ENCODE data around the gene GPD2. TPM values are rescaled to one million over a fixed set of nuclear protein-coding genes. Genes with fewer than 3 reads are reported as not detected.

Gene GPD2
- total and polyA plus RNA-seq, 2 of the 8 experiments (the other 6 are each of a cell fraction or from before 2014, with no cell fraction given): 8.4 to 43.1 TPM

DNA sequence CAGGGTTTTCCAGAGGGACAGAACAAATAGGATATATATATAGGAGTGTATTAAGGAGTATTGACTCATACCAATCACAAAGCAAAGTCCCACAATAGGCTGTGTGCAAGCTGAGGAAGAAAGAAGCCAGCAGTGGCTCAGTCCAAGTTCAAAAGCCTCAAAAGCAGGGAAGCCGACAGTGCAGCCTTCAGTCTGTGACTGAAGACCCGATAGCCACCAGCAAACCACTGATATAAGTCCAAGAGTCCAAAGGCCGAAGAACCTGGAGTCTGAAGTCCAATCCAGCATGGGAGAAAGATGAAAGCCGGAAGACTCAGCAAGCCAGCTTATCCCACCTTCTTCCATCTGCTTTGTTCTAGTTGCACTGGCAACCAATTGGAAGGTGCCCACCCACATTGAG, 39.0 kb upstream of the GPD2 start (continued):
- TF ChIP-seq, protein P1, sequence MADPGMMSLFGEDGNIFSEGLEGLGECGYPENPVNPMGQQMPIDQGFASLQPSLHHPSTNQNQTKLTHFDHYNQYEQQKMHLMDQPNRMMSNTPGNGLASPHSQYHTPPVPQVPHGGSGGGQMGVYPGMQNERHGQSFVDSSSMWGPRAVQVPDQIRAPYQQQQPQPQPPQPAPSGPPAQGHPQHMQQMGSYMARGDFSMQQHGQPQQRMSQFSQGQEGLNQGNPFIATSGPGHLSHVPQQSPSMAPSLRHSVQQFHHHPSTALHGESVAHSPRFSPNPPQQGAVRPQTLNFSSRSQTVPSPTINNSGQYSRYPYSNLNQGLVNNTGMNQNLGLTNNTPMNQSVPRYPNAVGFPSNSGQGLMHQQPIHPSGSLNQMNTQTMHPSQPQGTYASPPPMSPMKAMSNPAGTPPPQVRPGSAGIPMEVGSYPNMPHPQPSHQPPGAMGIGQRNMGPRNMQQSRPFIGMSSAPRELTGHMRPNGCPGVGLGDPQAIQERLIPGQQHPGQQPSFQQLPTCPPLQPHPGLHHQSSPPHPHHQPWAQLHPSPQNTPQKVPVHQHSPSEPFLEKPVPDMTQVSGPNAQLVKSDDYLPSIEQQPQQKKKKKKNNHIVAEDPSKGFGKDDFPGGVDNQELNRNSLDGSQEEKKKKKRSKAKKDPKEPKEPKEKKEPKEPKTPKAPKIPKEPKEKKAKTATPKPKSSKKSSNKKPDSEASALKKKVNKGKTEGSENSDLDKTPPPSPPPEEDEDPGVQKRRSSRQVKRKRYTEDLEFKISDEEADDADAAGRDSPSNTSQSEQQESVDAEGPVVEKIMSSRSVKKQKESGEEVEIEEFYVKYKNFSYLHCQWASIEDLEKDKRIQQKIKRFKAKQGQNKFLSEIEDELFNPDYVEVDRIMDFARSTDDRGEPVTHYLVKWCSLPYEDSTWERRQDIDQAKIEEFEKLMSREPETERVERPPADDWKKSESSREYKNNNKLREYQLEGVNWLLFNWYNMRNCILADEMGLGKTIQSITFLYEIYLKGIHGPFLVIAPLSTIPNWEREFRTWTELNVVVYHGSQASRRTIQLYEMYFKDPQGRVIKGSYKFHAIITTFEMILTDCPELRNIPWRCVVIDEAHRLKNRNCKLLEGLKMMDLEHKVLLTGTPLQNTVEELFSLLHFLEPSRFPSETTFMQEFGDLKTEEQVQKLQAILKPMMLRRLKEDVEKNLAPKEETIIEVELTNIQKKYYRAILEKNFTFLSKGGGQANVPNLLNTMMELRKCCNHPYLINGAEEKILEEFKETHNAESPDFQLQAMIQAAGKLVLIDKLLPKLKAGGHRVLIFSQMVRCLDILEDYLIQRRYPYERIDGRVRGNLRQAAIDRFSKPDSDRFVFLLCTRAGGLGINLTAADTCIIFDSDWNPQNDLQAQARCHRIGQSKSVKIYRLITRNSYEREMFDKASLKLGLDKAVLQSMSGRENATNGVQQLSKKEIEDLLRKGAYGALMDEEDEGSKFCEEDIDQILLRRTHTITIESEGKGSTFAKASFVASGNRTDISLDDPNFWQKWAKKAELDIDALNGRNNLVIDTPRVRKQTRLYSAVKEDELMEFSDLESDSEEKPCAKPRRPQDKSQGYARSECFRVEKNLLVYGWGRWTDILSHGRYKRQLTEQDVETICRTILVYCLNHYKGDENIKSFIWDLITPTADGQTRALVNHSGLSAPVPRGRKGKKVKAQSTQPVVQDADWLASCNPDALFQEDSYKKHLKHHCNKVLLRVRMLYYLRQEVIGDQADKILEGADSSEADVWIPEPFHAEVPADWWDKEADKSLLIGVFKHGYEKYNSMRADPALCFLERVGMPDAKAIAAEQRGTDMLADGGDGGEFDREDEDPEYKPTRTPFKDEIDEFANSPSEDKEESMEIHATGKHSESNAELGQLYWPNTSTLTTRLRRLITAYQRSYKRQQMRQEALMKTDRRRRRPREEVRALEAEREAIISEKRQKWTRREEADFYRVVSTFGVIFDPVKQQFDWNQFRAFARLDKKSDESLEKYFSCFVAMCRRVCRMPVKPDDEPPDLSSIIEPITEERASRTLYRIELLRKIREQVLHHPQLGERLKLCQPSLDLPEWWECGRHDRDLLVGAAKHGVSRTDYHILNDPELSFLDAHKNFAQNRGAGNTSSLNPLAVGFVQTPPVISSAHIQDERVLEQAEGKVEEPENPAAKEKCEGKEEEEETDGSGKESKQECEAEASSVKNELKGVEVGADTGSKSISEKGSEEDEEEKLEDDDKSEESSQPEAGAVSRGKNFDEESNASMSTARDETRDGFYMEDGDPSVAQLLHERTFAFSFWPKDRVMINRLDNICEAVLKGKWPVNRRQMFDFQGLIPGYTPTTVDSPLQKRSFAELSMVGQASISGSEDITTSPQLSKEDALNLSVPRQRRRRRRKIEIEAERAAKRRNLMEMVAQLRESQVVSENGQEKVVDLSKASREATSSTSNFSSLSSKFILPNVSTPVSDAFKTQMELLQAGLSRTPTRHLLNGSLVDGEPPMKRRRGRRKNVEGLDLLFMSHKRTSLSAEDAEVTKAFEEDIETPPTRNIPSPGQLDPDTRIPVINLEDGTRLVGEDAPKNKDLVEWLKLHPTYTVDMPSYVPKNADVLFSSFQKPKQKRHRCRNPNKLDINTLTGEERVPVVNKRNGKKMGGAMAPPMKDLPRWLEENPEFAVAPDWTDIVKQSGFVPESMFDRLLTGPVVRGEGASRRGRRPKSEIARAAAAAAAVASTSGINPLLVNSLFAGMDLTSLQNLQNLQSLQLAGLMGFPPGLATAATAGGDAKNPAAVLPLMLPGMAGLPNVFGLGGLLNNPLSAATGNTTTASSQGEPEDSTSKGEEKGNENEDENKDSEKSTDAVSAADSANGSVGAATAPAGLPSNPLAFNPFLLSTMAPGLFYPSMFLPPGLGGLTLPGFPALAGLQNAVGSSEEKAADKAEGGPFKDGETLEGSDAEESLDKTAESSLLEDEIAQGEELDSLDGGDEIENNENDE (IDR thresholded peaks at IDR 0.05; ENCODE audit: insufficient replicate concordance, low read length): no peak
- TF ChIP-seq TCF12 (IDR thresholded peaks at IDR 0.05; ENCODE audit: low read depth, low read length): no peak
- TF ChIP-seq CBX8 (IDR thresholded peaks at IDR 0.05; ENCODE audit: borderline replicate concordance, low read depth, low read length): no peak
- TF ChIP-seq GTF2F1 (IDR thresholded peaks at IDR 0.05; ENCODE audit: borderline replicate concordance, low read depth, low read length): no peak
- TF ChIP-seq POLR2AphosphoS5 (IDR thresholded peaks at IDR 0.05; ENCODE audit: low read depth, low read length): no peak
- TF ChIP-seq HDAC2 (IDR thresholded peaks at IDR 0.05; ENCODE audit: borderline replicate concordance in 1 of 2, low read depth in 2 of 2, low read length in 2 of 2): no peak
- no peak for TF ChIP-seq YY1 (IDR thresholded peaks at IDR 0.05; ENCODE audit: low read depth, low read length)

All from H1 (cell line).